ENCODE results near the gene PPFIA2.

GRCh38 chr12:81295251-81295650 is 463.9 kb downstream of the PPFIA2 start:
- no peak for TF ChIP-seq POLR2A (IDR thresholded peaks at IDR 0.05)
- no peak for TF ChIP-seq CTCF (IDR thresholded peaks at IDR 0.05)
- TF ChIP-seq POLR2AphosphoS5 (IDR thresholded peaks at IDR 0.05), result no peak

Measured in stomach (tissue), 4 donors.